GM12892 (cell line): Measurements from ENCODE around the gene SLC22A25.

Experiments
- POLR2A ChIP-seq: IDR thresholded peaks from 2 replicates; pipeline ENCODE4 v1.6.1; 2011; ENCODE audit warnings: low read depth, low read length, control low read depth
- POLR2AphosphoS5 ChIP-seq: IDR thresholded peaks from 2 replicates; pipeline ENCODE4 v1.6.1; 2011; ENCODE audit warnings: low read depth, low read length, control low read depth
- TAF1 ChIP-seq: IDR thresholded peaks from 2 replicates; pipeline ENCODE4 v1.6.1; 2011; ENCODE audit warnings: low read depth, mild to moderate bottlenecking, control low read depth, low read length, borderline replicate concordance

DNA sequence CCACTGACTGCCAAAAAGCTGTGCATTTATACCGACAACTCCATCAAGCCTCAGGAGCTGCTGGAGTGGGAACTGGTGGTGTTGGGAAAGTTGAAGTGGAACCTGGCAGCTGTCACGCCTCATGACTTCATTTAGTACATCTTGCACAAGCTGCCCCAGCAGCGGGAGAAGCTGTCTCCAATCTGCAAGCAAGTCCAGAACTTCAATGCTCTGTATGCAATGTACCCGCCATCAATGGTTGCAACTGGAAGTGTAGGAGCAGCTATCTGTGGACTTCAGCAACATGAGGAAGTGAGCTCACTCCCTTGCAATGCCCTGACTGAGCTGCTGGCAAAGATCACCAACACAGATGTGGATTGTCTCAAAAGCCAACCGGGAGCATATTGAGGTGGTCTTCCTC, at the start of gene SLC22A25:
- TF ChIP-seq POLR2A (no peak), POLR2AphosphoS5 (no peak), TAF1 (no peak)
